KOPT-K1 (cell line): ENCODE data around the gene TGFBR3L.
"Not testable (repeated sequence)": the region's sequence is repeated elsewhere in the genome, so short reads cannot be mapped to it uniquely, and the experiment has no call there.

Source experiments
- H3K27ac ChIP-seq: fragments of 200-600 bp; sonication (generic); 2 replicates; pipeline ENCODE4 v1.5.1; 2016; ENCODE audit warnings: antibody characterized with exemption, mild to moderate bottlenecking, low read depth, low read length; ENCODE audit not compliant: poor library complexity, severe bottlenecking
- H3K36me3 ChIP-seq: fragments of 200-600 bp; sonication (generic); 2 replicates; pipeline ENCODE4 v1.5.1; 2017; ENCODE audit warnings: antibody characterized with exemption, mild to moderate bottlenecking, low read length, moderate library complexity; ENCODE audit not compliant: insufficient read depth
- H3K9me3 ChIP-seq: fragments of 200-600 bp; sonication (generic); 2 replicates; pipeline ENCODE4 v1.5.1; 2017; ENCODE audit warnings: antibody characterized with exemption, low read length, mild to moderate bottlenecking; ENCODE audit not compliant: insufficient read depth, poor library complexity, severe bottlenecking

TGFBR3L gene

DNA sequence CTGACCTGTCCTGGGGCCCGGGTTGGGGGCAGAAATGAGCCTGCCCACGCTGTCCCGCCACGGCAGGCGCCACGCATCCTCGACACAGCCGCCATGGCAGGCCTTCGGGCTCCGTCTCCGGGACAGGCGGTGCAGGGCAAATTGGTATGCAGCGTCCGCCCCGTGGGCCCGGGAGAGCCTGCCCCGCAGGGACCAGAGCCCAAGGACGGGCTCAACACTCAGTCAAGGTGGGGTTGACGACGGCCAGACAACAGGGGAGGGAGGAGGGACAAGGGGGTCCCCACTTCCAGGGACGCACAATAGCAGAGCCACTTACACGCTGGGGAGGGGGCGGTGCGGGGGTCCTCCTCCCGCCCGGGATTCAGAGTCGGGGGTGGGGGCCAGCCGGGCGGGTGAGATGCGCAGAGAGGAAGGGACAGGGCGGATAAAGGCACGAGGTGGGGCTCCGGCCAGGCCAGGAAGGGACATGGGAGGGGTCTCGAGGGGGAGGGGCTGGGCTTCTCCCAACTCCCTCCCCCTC, 10.1 kb downstream of the TGFBR3L start:
- H3K9me3 ChIP-seq: no peaks in the 10 kb centered on the region
- H3K36me3 ChIP-seq: peaks cover 29% of the 10 kb centered on the region; the same call in 1 of the 2 replicates
- no peak overlapping the region for H3K27ac ChIP-seq

DNA sequence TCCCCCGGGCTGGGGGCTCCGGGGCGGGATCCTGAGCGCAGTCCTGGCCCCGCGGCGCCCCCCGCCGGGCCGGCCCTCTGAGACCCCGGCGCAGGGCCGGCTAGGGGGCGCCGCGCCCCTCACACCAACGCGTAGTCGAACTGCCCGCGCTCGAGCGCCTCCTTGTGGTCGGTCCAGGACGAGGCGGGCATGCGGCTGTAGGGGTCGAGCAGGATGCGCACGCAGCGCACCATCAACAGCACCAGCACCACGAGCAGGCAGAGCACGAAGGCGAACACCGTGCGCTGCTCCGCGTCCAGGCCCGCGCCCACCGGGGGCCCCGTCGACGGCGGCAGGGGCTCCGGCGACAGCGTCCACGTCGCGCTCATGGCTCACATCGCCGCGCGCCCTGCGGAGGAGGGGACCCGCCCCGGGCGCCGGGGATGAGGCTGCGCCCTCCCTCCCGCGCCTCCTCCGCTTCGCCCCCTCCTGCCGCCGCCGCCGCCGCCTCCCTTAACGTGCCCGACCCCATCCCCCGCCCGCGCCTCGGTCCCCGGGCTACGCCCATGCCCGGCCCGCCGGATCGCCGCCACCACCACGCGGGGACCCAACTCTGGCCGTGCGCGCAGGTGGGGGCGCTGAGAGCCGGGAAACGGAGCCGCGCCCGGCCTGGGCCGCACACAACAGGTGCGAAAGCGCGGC, 10.7 kb downstream of the TGFBR3L start:
- peaks cover 33% of the 10 kb centered on the region for H3K36me3 ChIP-seq
- H3K9me3 ChIP-seq: no peaks in the 10 kb centered on the region
- H3K27ac ChIP-seq: peak overlapping the region; percentile 14

DNA sequence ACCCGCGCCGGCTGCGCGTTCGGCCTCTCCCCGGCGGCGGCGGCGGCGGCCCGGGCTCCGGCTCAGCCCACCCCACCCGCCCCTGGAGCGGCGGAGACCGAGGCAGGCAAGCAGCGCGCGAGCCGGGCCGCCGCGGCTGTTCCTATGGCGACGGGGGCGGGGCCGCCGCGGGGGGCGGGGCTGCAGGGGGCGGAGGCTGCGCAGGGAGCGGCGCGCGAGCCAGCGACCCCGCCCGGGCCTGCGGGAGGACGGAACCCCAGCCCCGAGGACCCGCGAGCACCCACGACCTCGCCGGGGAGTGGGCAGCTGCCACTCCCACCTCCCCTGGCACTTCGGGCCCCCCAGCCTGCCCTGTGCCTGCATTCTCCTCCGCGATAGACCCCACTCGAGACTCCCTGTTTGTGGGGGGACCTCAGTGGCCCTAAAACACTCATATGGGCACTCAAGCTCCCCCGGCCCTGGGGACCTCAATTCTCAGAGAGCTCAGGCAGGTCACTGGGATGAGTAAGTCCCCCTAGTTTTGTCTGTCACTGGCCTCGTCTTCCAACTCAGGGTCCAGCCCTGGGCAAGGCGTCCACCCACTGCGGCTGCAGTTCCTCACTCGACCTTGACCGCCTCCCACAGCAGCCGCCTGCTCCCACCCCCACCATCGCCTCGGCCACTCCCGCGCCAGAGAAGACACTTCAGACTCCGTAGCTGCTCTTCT, 11.5 kb downstream of the TGFBR3L start, which contains the start of gene CTXN1:
Gene CTXN1 (minus strand): TSS at position 115 of the 706 bp plus-strand sequence. CDS start 597 bp downstream, outside the sequence.
- H3K9me3 ChIP-seq: no peaks in the 10 kb centered on the region
- H3K36me3 ChIP-seq: peaks cover 42% of the 10 kb centered on the region
- peak within 1 kb of the TSS; percentile 14 for H3K27ac ChIP-seq

DNA sequence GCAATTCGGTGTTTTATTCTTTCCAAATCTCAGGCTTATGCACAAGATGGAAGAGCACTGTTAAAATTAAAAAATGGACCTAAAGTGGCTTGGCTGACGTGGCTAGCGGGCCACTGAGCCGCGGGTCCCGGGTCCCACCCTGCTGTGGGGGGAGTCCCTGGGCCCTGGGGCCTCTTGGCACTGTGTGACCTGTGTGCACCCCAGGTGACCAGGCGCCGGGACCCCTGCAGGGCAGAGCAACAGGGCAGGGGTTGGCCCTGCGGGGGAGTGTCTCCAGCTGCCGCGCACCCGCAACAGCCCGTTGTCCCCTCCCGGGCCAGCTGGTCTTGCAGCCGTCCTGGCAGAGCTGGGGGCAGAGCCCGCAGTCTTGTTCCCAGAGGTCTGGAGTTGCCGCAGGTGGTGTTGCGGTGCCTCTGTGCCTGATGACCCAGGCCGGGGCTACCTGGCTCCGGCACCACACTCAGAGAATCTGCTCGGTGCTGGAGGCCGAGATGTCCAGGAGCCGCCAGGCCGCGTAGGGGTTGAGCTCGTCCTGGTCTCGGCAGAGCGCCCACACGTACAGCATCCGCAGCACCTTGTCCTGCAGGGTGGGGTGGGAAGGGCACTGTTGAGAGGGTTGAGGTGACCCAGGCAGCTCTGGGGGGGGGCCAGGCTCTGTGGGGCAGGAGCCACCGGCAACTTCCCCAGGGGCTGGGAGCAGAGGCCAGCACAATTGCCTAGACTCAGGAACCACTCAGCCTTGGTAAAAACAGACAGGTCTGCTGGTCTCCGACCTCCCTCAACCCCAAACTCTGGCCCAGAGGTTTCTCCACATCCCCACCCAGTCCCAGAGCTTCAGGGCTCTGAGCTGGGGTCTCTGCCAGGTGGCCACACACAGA, 12.3 kb downstream of the TGFBR3L start:
- no peak overlapping the region for H3K27ac ChIP-seq
- H3K36me3 ChIP-seq: peaks cover 44% of the 10 kb centered on the region
- H3K9me3 ChIP-seq: no peaks in the 10 kb centered on the region

DNA sequence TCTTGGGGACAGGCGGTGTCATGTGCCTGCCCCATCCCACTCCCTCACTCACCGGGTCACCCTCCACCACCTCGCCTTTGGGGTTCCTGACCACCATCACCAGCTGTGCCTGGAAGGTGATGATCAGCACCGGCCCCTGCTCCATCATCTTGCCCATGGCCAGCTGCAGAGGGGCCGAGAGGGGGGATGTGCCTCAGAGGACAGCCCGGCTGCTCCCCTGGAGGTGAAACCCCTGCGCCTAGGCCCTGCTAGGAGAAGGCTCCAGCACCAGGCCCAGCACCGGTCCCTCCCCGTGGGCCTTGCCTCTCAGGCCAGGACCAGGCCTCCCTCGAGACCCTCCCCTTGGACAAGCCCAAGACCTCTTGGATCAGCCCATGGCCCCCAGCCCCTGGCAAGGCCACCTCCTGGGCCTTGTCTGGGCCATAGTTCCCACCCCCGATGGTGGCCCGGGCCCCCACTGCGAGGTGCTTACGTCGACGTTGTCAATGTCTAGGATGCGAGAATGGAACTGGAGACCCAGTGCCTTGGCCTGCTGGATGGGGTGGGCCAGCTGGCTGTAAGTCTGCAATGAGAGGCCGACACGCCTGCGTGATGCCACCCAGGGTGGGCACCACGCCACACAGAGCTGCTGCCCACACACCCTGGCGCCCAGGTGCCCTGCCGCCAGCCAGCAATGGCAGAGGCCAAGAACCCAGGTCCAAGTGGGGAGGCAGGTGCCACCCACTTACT, 13.1 kb downstream of the TGFBR3L start:
- Histone ChIP-seq H3K9me3 (no peaks in the 10 kb centered on the region), H3K36me3 (peaks cover 44% of the 10 kb centered on the region), H3K27ac (no peak overlapping the region)

DNA sequence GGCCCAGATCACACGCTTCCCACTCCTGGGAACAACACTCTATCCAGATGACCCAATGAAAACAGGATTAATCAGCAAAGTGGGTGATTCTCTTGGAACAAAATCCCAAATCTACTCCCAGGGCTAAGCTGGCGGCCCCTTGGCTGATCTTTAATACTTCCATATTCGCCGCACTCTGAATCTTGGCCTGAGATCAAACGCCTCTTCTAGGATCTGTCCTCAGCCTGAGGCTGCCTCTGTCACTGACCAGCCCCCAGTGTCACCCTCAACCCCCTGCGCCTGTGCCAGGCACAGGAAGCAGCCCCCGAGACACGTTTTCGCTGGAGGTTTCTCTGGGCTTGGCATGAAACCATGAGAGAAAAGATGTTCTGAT, 13.7 kb downstream of the TGFBR3L start:
- peaks cover 45% of the 10 kb centered on the region for H3K36me3 ChIP-seq
- no peaks in the 10 kb centered on the region for H3K9me3 ChIP-seq
- no peak overlapping the region for H3K27ac ChIP-seq

DNA sequence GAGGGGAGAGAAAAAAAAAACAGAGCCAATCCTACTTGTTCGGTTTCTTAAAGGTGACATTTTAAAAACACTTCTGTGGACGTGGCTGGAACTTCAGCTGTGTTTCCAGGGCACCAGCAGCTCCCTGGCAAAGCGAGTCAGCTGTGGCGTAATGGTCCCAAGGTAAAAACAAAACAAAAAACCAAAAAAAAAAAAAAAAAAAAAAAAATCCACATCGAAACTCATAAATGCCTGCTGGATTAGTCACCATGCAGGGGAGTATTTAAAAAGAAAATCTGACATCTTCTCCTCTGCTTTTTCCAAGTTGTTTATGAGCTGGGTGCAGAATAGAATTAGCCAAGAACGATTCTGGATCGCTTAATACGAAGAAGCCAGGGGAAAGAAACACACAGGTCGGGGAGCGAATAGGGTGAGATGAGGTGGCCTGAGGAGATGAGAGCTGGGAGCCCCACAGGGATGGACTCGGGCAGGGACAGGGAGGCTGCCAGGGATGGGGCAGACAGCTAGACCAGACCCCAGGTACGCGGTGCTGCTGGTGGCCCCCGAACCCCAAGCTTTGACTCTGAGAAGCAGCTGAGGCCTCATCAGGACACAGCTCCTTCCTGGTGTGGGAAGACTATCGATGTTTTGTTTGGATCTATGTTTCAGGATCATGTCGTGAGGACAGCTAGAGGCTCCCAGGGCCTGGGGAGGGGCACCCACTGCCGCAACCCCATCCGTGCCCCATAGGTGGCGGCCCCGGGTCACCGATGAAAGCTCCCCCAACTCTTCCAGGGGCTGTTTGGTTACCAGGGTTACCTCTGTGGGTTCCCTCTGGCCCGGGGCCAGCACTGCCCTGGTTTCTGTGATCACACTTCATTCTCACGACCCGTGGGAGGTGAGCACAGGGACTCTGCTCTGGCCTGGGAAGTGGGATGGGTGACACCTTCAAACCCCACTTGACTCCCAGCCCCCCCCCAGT, 14.4 kb downstream of the TGFBR3L start:
- Histone ChIP-seq H3K36me3 (peaks cover 52% of the 10 kb centered on the region), H3K27ac (no peak overlapping the region)

DNA sequence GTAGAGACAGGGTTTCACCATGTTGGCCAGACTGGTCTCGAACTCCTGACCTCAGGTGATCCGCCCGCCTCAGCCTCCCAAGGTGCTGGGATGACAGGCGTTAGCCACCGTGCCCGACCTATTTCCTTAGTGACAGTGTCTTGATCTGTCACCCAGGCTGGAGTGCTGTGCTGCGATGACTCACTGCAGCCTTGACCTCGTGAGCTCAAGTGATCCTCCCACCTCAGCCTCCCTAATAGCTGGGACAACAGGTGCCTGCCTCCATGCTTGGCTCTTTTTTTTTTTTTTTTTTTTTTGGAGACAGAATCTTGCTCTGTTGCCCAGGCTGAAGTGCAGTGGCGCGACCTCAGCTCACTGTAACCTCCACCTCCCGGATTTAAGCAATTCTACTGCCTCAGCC, 15.4 kb downstream of the TGFBR3L start:
- H3K27ac ChIP-seq, H3K9me3 ChIP-seq: not testable (repeated sequence)
- peaks cover 62% of the 10 kb centered on the region for H3K36me3 ChIP-seq

More for the DNA sequence above, 14.4 kb downstream of the TGFBR3L start:
- H3K9me3 ChIP-seq: no peaks in the 10 kb centered on the region

DNA sequence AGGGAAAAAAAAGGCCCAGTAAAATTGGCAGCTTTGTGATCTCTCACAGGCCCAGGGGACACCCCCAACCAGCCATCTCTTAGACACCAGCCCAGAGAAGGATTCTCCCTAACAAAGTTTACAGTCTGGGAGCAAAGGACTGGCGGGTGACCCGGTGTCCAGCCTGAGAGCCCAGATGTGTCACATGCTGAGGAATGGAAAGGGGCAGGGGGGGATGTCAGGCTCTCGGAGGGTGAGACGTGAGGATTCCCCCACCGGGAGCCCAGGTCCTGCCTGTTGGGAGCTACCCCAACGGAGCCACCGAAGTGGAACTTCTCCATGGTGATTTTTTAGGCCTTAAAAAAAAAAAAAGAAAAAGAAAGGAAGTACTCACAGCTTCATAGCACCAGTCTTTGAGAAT, 16.1 kb downstream of the TGFBR3L start:
- H3K9me3 ChIP-seq: no peaks in the 10 kb centered on the region
- no peak overlapping the region for H3K27ac ChIP-seq
- H3K36me3 ChIP-seq: peaks cover 70% of the 10 kb centered on the region

DNA sequence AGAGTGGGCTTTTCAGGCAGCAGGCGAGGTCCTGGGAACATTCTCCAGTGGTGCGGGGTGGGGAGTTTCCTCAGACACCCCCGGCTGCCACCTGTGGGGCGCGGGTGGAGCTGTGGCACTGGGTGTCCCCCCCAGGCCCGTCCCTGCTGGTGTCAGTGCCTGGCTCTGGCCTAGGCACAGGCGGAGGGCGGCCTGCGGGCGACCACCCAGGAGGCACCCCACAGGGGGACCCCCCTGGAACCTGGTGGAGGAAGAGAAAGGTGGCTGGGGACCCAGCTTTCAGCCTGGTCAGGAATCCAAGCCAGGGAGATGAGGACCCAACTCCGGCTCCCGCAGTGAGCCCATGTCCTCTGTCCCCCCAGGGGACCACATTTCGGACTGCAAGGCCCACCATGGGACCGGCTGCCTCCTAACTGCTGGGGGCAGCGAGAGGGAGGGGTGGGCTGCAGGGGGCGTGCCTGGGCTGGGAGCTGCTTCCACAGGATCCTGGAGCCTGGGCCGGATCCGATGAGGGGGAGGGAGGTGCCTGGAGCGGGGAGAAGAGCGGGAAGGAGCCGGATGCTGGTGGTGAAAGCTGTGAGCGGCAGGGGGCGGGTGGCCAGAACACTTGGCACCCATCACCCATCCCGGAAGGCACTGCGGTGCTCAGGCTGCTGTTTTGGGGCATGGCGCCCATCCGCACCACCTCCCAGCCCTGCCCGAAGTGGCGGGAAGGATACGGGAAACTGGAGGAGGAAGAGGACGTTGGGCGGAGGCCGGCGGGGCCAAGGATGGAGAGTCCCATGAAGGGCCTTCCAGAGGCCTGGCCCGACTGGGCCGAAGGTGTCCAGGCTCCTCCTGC, 16.8 kb downstream of the TGFBR3L start:
- H3K9me3 ChIP-seq: no peaks in the 10 kb centered on the region
- H3K27ac ChIP-seq: no peak overlapping the region
- peaks cover 76% of the 10 kb centered on the region for H3K36me3 ChIP-seq

DNA sequence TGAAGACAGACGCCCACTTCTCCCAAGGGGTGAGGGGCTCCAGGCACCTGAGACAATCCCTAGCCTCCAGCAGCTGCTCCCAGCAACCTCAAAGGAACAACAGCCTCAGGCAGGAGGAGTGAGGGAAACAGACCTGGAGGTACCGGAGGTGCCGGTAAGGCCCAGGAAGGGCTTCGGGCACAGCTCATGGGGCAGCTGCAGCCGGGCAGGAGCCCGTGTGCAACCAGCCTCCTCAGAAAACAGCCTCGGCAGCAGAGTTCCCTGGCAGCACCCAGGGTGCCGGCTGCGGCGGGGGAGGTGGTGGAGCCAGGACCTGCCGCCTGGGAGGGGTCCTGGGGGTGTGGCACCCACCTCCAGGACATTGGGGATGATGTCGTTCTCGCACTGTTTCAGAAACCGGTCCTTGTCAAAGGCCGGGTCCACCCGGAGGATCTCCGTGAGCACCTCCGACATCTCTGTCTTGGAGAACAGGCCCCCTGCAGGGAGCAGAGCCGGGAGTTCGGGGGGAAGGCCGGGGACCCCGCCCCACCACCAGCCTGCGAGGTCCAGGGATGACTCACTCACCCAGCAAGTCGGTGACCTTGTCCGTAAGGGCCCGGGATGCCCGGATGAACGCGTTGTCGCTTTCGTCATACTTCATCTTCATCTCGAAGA, 17.8 kb downstream of the TGFBR3L start:
- Histone ChIP-seq H3K27ac (no peak overlapping the region), H3K9me3 (no peaks in the 10 kb centered on the region), H3K36me3 (peaks cover 85% of the 10 kb centered on the region)

DNA sequence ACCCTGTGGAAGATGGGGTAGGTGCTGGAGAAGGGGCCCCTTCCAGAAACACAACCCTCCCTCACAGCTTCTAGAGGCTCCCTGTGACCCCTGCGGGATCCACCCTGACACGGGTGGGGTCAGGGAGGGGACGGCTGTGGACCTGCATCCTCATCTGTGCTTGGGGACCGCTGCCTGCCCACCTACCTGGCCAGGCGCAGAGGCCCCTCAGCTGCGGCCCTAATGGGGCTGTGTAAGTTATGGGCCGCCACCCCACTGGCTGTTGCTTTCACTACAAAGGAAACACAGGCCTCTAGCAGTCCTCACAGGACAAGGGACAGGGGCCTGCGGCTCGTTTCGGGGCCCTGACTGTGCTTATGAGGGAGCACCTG, 18.3 kb downstream of the TGFBR3L start:
- Histone ChIP-seq H3K27ac (no peak overlapping the region), H3K36me3 (peaks cover 87% of the 10 kb centered on the region), H3K9me3 (no peaks in the 10 kb centered on the region)
